Neural progenitor cell (in vitro differentiated cells): ENCODE measurements around the gene GRID1. TPM values are rescaled to one million over a fixed set of nuclear protein-coding genes. Genes with fewer than 3 reads are reported as not detected.

Experiments
- DNase-seq: peaks from one replicate; pipeline ENCODE4 v3.0.0-alpha.2; 2016; ENCODE audit warnings: low spot score
- H2AFZ ChIP-seq: fragments of 200-600 bp; sonication (generic); replicated peaks from 2 replicates; pipeline ENCODE4 v1.6.1; 2016; ENCODE audit warnings: antibody characterized with exemption
- H3F3A ChIP-seq: fragments of 200-600 bp; sonication (generic); 2 replicates; pipeline ENCODE4 v1.6.1; 2016; ENCODE audit warnings: antibody characterized with exemption, low read depth
- H3K27ac ChIP-seq: fragments of 200-600 bp; sonication (generic); 2 replicates; pipeline ENCODE4 v1.5.1; 2016; ENCODE audit warnings: mild to moderate bottlenecking
- H3K27me3 ChIP-seq: fragments of 200-600 bp; sonication (generic); 2 replicates; pipeline ENCODE4 v1.6.1; 2016; ENCODE audit warnings: mild to moderate bottlenecking, moderate library complexity
- H3K36me3 ChIP-seq: fragments of 200-600 bp; sonication (generic); 2 replicates; pipeline ENCODE4 v1.5.1; 2016
- H3K4me1 ChIP-seq: fragments of 200-600 bp; sonication (generic); 2 replicates; pipeline ENCODE4 v1.6.1; 2016; ENCODE audit warnings: mixed run types
- H3K4me2 ChIP-seq: fragments of 200-600 bp; sonication (generic); 2 replicates; pipeline ENCODE4 v1.6.1; 2016
- H3K4me3 ChIP-seq: fragments of 200-600 bp; sonication (generic); 2 replicates; pipeline ENCODE4 v1.5.1; 2016
- H3K79me2 ChIP-seq: fragments of 200-600 bp; sonication (generic); 2 replicates; pipeline ENCODE4 v1.6.1; 2016; ENCODE audit warnings: low read depth
- H3K9ac ChIP-seq: fragments of 200-600 bp; sonication (generic); 2 replicates; pipeline ENCODE4 v1.6.1; 2016
- H3K9me3 ChIP-seq: fragments of 200-600 bp; sonication (generic); 2 replicates; pipeline ENCODE4 v1.5.1; 2016; ENCODE audit warnings: low read depth
- H4K20me1 ChIP-seq: fragments of 200-600 bp; sonication (generic); 2 replicates; pipeline ENCODE4 v1.6.1; 2016; ENCODE audit warnings: low read depth
- H3K27ac Mint-ChIP-seq: 3 replicates; pipeline ENCODE4 v1.8.0; 2021; ENCODE audit warnings: mixed read lengths
- H3K27me3 Mint-ChIP-seq: 2 replicates; pipeline ENCODE4 v1.8.0; 2022; ENCODE audit warnings: low read depth, mild to moderate bottlenecking, inconsistent platforms, moderate library complexity, mixed read lengths; ENCODE audit not compliant: insufficient read depth
- H3K36me3 Mint-ChIP-seq: 3 replicates; pipeline ENCODE4 v1.8.0; 2021; ENCODE audit warnings: mixed read lengths
- H3K4me1 Mint-ChIP-seq: 3 replicates; pipeline ENCODE4 v1.8.0; 2021; ENCODE audit warnings: mixed read lengths
- H3K4me3 Mint-ChIP-seq: 3 replicates; pipeline ENCODE4 v1.8.0; 2021; ENCODE audit warnings: mild to moderate bottlenecking, moderate library complexity, mixed read lengths
- H3K9me3 Mint-ChIP-seq: 3 replicates; pipeline ENCODE4 v1.8.0; 2020; ENCODE audit warnings: mixed read lengths
- EZH2 ChIP-seq: fragments of 200-600 bp; sonication (generic); IDR thresholded peaks from 2 replicates; pipeline ENCODE4 v1.6.1; 2017; ENCODE audit warnings: antibody characterized with exemption, mild to moderate bottlenecking, moderate library complexity
- EZH2phosphoT487 ChIP-seq: fragments of 200-600 bp; sonication (generic); IDR thresholded peaks from 2 replicates; pipeline ENCODE4 v1.6.1; 2017; ENCODE audit warnings: antibody characterized with exemption
- total RNA-seq: library from RNA; depleted of rRNA; stranded (reverse); fragments of >200 nt; gene quantifications from 2 replicates; pipeline ENCODE4 v1.2.3, GENCODE V29; 2015; ENCODE audit warnings: low replicate concordance
- TF ChIP-seq, protein P1 (sequence below): fragments of 200-600 bp; sonication (generic); IDR thresholded peaks from 2 replicates; pipeline ENCODE4 v1.5.1; 2017; ENCODE audit warnings: antibody characterized with exemption, mild to moderate bottlenecking

GRID1 gene
- total RNA-seq, 1 donor from 2014 or later: not detected

DNA sequence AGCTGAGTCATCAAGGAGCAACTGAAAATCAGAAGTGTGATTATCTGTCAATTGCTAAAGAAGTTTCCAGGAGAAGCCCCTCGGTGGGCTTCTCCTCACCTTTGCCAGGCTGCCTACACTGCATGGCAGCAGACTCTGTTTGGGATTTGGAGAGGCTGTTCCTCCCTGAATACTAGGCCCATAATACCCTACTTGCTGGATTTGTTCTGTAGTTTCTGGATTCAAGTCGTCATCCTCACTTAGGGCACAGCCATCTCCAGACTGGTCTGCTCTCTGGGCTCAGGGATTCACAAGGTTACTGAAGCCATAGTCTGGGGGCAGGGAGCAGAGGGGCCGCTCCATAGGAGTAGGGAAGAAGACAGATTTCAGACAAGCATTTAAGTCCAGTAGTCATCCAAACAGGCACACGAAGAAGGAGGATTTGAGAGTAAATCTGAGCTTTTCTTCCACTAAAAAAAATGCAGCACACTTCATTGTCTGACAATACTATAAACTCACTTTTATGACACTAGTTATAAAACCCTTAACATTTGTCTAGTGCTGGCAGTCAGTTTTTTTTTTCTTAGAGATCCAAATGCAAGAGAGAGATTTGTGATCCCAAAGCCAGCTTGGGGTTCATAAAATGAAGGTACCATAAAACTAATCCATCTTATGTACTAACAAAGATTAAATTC is 723.3 kb downstream of the GRID1 start:
- no peak overlapping the region for H3K27ac Mint-ChIP-seq
- H3K36me3 Mint-ChIP-seq: no peaks in the 10 kb centered on the region
- Histone ChIP-seq H3K27ac (no peak overlapping the region), H3K79me2 (no peaks in the 10 kb centered on the region), H3K9me3 (no peaks in the 10 kb centered on the region), H3F3A (no peaks in the 10 kb centered on the region), H2AFZ (no peak overlapping the region), H3K9ac (no peak overlapping the region), H4K20me1 (no peaks in the 10 kb centered on the region), H3K27me3 (no peaks in the 10 kb centered on the region), H3K4me3 (no peak overlapping the region), H3K4me1 (no peaks in the 10 kb centered on the region), H3K36me3 (no peaks in the 10 kb centered on the region), H3K4me2 (no peak overlapping the region)
- TF ChIP-seq EZH2phosphoT487 (no peak), EZH2 (no peak)
- TF ChIP-seq, protein P1, sequence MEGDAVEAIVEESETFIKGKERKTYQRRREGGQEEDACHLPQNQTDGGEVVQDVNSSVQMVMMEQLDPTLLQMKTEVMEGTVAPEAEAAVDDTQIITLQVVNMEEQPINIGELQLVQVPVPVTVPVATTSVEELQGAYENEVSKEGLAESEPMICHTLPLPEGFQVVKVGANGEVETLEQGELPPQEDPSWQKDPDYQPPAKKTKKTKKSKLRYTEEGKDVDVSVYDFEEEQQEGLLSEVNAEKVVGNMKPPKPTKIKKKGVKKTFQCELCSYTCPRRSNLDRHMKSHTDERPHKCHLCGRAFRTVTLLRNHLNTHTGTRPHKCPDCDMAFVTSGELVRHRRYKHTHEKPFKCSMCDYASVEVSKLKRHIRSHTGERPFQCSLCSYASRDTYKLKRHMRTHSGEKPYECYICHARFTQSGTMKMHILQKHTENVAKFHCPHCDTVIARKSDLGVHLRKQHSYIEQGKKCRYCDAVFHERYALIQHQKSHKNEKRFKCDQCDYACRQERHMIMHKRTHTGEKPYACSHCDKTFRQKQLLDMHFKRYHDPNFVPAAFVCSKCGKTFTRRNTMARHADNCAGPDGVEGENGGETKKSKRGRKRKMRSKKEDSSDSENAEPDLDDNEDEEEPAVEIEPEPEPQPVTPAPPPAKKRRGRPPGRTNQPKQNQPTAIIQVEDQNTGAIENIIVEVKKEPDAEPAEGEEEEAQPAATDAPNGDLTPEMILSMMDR: no peak
- H3K27me3 Mint-ChIP-seq: peaks cover 2% of the 10 kb centered on the region
- no peak overlapping the region for H3K4me3 Mint-ChIP-seq
- no peak for DNase-seq
- H3K9me3 Mint-ChIP-seq: peaks cover 2% of the 10 kb centered on the region
- H3K4me1 Mint-ChIP-seq: peaks cover 4% of the 10 kb centered on the region

DNA sequence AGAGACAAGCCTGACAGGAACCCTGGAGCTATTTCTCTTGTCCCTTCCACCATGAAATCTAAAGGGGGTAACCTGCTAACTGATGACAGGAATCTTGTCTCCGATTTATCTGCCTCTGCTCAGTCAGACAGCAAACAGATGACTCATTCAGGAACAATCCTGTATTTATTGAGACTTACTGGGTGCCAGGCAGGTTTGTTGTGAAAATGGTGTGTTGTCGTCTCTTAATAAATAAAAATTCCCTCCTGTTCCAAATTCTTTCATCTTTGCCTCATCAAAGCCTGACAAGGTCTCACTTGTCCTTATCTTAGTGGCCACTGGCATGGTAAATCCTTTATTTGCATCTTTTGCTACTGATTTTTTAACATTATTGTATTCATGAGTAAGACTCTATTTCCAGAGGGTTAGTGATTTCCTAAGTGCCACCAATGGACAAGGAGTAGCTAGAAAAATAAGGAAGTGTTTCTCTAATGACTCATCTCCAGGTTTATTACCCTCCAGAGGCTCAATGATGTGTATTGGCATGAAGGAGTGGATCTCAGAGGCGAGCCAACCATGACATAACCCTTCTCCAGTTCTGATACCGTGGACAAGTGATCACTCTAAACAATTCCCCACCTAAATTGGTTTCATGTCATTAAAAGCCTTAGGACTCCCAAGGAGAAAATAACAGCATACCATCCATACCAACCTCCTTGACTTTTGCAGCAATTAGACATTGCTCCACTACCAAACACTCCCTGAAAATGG is 724.0 kb downstream of the GRID1 start:
- H3K4me3 Mint-ChIP-seq: no peak overlapping the region
- H3K27me3 ChIP-seq: no peaks in the 10 kb centered on the region
- H3K4me2 ChIP-seq: no peak overlapping the region
- no peak overlapping the region for H3K27ac Mint-ChIP-seq
- H3K27ac ChIP-seq: no peak overlapping the region
- no peaks in the 10 kb centered on the region for H3K9me3 ChIP-seq
- no peaks in the 10 kb centered on the region for H4K20me1 ChIP-seq
- peaks cover 2% of the 10 kb centered on the region for H3K27me3 Mint-ChIP-seq
- H3K9me3 Mint-ChIP-seq: peaks cover 2% of the 10 kb centered on the region
- no peaks in the 10 kb centered on the region for H3F3A ChIP-seq
- H3K36me3 ChIP-seq: no peaks in the 10 kb centered on the region
- H3K4me1 ChIP-seq: no peaks in the 10 kb centered on the region
- no peak for TF ChIP-seq EZH2phosphoT487
- no peak for TF ChIP-seq EZH2
- TF ChIP-seq, protein P1: no peak
- H3K9ac ChIP-seq: no peak overlapping the region
- no peak for DNase-seq
- H3K4me3 ChIP-seq: no peak overlapping the region
- no peaks in the 10 kb centered on the region for H3K79me2 ChIP-seq
- no peaks in the 10 kb centered on the region for H3K36me3 Mint-ChIP-seq
- no peak overlapping the region for H2AFZ ChIP-seq
- peaks cover 4% of the 10 kb centered on the region for H3K4me1 Mint-ChIP-seq

DNA sequence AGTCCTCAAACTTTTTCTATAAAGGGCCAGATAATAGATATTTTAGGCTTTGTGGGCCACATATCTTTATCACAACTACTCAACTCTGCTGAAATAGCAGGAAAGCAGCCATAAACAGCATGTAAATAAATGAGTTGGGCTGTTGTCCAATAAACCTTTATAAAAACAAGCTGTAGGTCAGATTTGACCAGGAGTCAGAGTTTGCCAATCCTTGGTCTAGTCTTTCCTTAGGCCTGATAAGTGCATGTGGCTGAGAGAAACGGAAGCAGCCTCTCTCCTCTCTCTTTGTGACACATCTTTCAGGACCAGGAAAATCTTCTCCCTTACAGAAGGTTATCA is 724.5 kb downstream of the GRID1 start:
- no peaks in the 10 kb centered on the region for H3K27me3 ChIP-seq
- no peak overlapping the region for H3K27ac ChIP-seq
- no peaks in the 10 kb centered on the region for H3K79me2 ChIP-seq
- H3K4me1 ChIP-seq: no peaks in the 10 kb centered on the region
- no peak overlapping the region for H3K4me3 Mint-ChIP-seq
- no peaks in the 10 kb centered on the region for H4K20me1 ChIP-seq
- H3K4me3 ChIP-seq: no peak overlapping the region
- TF ChIP-seq EZH2phosphoT487 (no peak), EZH2 (no peak)
- TF ChIP-seq, protein P1: no peak
- DNase-seq: no peak
- peaks cover 2% of the 10 kb centered on the region for H3K27me3 Mint-ChIP-seq
- peaks cover under 1% of the 10 kb centered on the region for H3K9me3 Mint-ChIP-seq
- H2AFZ ChIP-seq: no peak overlapping the region
- no peaks in the 10 kb centered on the region for H3K36me3 Mint-ChIP-seq
- no peak overlapping the region for H3K9ac ChIP-seq
- H3K4me1 Mint-ChIP-seq: peaks cover 4% of the 10 kb centered on the region
- no peaks in the 10 kb centered on the region for H3K36me3 ChIP-seq
- H3K9me3 ChIP-seq: no peaks in the 10 kb centered on the region
- no peaks in the 10 kb centered on the region for H3F3A ChIP-seq
- H3K4me2 ChIP-seq: no peak overlapping the region
- H3K27ac Mint-ChIP-seq: no peak overlapping the region
